Gastroesophageal sphincter (tissue), 3 donors: ENCODE measurements around the gene NLRP3.

Experiments
- CTCF ChIP-seq, 4 experiments: fragments of 200-600 bp in 2 of 4; fragments of 450-650 bp in 2 of 4; sonication (generic) in 1 of 4; IDR thresholded peaks; one replicate each; pipeline ENCODE4 v1.5.1; 2017 to 2019; ENCODE audit warnings: antibody characterized with exemption in 4 of 4, mild to moderate bottlenecking in 2 of 4, moderate library complexity in 2 of 4
- EP300 ChIP-seq: sonication (generic); formaldehyde crosslinking; IDR thresholded peaks from one replicate; pipeline ENCODE4 v1.6.1; 2017; ENCODE audit warnings: antibody characterized with exemption, mild to moderate bottlenecking
- POLR2A ChIP-seq, 2 donors: fragments of 450-650 bp; IDR thresholded peaks; one replicate each; pipeline ENCODE4 v1.6.1; 2017; ENCODE audit warnings: antibody characterized with exemption in 2 of 2, mild to moderate bottlenecking in 2 of 2, moderate library complexity in 1 of 2

GRCh38 chr1:247459507-247459906, 43.5 kb downstream of the NLRP3 start:
- TF ChIP-seq CTCF (IDR thresholded peaks at IDR 0.05) (no peak), EP300 (no peak), POLR2A (IDR thresholded peaks at IDR 0.05) (no peak)
